Type B pancreatic cell (in vitro differentiated cells): ENCODE results near the gene NSUN2. TPM values are rescaled to one million over a fixed set of nuclear protein-coding genes. Genes with fewer than 3 reads are reported as not detected.

Experiments
- DNase-seq: peaks from one replicate; pipeline ENCODE4 v3.0.0; 2021; ENCODE audit warnings: mixed read lengths; ENCODE audit not compliant: unreplicated experiment; ENCODE audit errors: extremely low spot score
- H3K27ac Mint-ChIP-seq: 2 replicates; pipeline ENCODE4 v1.8.0; 2021; ENCODE audit warnings: mild to moderate bottlenecking, mixed read lengths
- H3K27me3 Mint-ChIP-seq: 2 replicates; pipeline ENCODE4 v1.8.0; 2021; ENCODE audit warnings: mixed read lengths
- H3K36me3 Mint-ChIP-seq: 2 replicates; pipeline ENCODE4 v1.8.0; 2021; ENCODE audit warnings: mixed read lengths
- H3K4me1 Mint-ChIP-seq: one replicate; pipeline ENCODE4 v1.8.0; 2021; ENCODE audit warnings: mixed read lengths; ENCODE audit not compliant: unreplicated experiment
- H3K4me3 Mint-ChIP-seq: 2 replicates; pipeline ENCODE4 v1.8.0; 2021; ENCODE audit warnings: mild to moderate bottlenecking, mixed read lengths
- H3K9me3 Mint-ChIP-seq: 2 replicates; pipeline ENCODE4 v1.8.0; 2021; ENCODE audit warnings: mixed read lengths
- CTCF ChIP-seq: fragments of 200-600 bp; sonication (generic); conservative IDR thresholded peaks from 2 replicates; pipeline ENCODE4 v1.5.0; 2021; ENCODE audit warnings: antibody characterized with exemption, mild to moderate bottlenecking
- total RNA-seq: library from RNA; stranded (reverse); gene quantifications from 2 replicates; pipeline ENCODE4 v1.2.1, GENCODE V29; 2021; ENCODE audit warnings: low replicate concordance

The NSUN2 gene
- total RNA-seq, 1 donor from 2014 or later: 59.8 TPM

DNA sequence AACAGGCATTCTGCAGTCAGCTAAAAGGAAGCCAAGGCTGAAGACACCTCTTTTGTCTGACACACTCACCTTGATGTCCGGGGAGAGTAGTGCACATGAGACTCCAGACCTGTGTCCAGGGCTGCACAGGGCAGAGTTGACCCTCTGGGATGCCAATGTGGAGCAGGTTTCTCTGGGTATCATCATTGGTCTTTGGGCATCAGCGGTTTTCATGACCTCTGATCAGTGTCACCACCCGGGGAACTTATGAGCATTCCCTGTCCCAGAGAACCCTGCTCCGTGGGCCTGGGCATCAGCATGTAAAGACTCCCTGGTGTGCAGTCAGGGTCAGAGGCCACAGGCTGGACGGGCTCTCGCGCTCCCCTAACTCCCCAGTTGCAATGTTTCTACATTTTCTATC, 80.2 kb downstream of the NSUN2 start:
- H3K4me1 Mint-ChIP-seq: no peaks in the 10 kb centered on the region
- H3K27me3 Mint-ChIP-seq: peaks cover 21% of the 10 kb centered on the region
- no peaks in the 10 kb centered on the region for H3K9me3 Mint-ChIP-seq
- H3K36me3 Mint-ChIP-seq: no peaks in the 10 kb centered on the region
- no peak overlapping the region for H3K27ac Mint-ChIP-seq
- no peak overlapping the region for H3K4me3 Mint-ChIP-seq
- TF ChIP-seq CTCF: no peak
- DNase-seq: no peak

DNA sequence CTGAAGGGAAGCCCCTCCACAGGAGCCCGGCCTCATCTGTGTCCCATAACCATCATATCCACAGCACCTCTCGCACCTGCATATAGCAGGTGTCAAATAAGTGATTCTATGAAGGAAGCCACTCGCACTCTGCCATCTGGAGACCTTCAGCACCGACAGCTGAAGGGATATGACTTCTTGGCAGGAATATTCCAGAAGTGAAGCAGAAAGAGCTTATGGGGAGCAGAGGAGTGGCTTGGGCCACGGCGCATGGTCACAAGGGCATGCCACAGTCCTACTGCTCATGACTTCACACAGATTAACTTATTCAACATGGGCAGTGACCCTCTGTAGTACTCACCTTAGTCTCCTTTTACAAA, 80.9 kb downstream of the NSUN2 start:
- H3K36me3 Mint-ChIP-seq: no peaks in the 10 kb centered on the region
- no peaks in the 10 kb centered on the region for H3K4me1 Mint-ChIP-seq
- H3K9me3 Mint-ChIP-seq: no peaks in the 10 kb centered on the region
- no peak overlapping the region for H3K4me3 Mint-ChIP-seq
- no peak overlapping the region for H3K27ac Mint-ChIP-seq
- DNase-seq: no peak
- no peak for TF ChIP-seq CTCF
- peaks cover 21% of the 10 kb centered on the region for H3K27me3 Mint-ChIP-seq

DNA sequence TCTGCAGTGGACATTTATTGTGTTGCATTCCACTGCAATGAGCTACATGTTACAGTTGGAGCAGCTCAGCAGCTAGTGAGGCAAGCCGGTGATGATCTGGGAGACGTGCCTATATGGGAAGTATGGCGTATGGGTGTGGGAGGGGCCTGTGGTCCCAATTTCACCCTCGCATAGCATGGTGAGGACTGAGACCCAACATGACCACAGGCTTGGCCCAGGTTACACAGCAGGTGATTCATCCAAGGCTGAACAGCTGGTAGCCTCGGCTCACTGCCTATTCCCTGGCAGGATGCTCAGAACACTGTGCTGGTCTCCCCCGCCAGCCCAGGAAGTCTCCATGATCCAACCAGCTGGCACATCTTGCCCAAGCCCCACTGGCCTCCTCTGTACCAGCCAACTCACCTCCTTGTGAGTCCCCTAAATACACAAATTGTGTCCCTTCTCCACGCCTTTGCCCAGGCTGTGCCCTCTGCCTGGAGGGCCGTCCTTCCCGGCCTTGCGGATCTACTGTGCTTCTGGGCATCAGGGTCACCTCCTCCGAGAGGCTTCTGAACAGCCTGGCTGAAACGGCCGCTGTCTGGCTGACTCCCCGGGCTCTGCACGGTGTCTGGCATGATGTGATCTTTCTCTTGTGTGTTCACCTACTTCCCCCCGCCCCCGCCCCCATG, 81.4 kb downstream of the NSUN2 start:
- TF ChIP-seq CTCF: no peak
- Mint-ChIP-seq H3K27me3 (peaks cover 21% of the 10 kb centered on the region), H3K4me3 (no peak overlapping the region), H3K27ac (no peak overlapping the region), H3K36me3 (no peaks in the 10 kb centered on the region), H3K9me3 (no peaks in the 10 kb centered on the region), H3K4me1 (no peaks in the 10 kb centered on the region)
- DNase-seq: no peak

- no peak for DNase-seq
- Mint-ChIP-seq H3K27me3 (peaks cover 21% of the 10 kb centered on the region), H3K4me1 (peaks cover under 1% of the 10 kb centered on the region), H3K4me3 (no peak overlapping the region), H3K9me3 (no peaks in the 10 kb centered on the region), H3K27ac (no peak overlapping the region), H3K36me3 (no peaks in the 10 kb centered on the region)
- no peak for TF ChIP-seq CTCF
Observed at GRCh38 chr5:6550628-6551027, 82.2 kb downstream of the NSUN2 start.

Other genes with a start within 250 kb of the NSUN2 start
- 5.6 and 6.9 TPM in 2 replicates for gene UBE2QL1, start 184.2 kb downstream of the NSUN2 start, total RNA-seq
- 17.2 and 23.1 TPM in 2 replicates for gene SRD5A1, start 396 bp upstream of the NSUN2 start, total RNA-seq
- 21.7 and 34.1 TPM in 2 replicates for gene TENT4A, start 80.4 kb upstream of the NSUN2 start, total RNA-seq